SK-N-SH treated with all-trans-retinoic acid at 6 μM for 48 hours (cell line): ENCODE results near the gene RAD23A.

Experiments used
- BACH2 ChIP-seq: fragments of 250-450 bp; sonication (Bioruptor Pico); IDR thresholded peaks from 2 replicates; pipeline ENCODE4 v1.9.0; 2021; ENCODE audit warnings: mild to moderate bottlenecking, borderline replicate concordance
- CSDC2 ChIP-seq: fragments of 250-450 bp; sonication (Bioruptor Pico); IDR thresholded peaks from 2 replicates; pipeline ENCODE4 v1.5.0; 2020; ENCODE audit warnings: mild to moderate bottlenecking, moderate library complexity
- GLIS3 ChIP-seq: fragments of 250-450 bp; sonication (Bioruptor Pico); IDR thresholded peaks from 2 replicates; pipeline ENCODE4 v1.5.0; 2020; ENCODE audit warnings: mild to moderate bottlenecking, moderate library complexity
- OSR1 ChIP-seq: fragments of 250-450 bp; sonication (Bioruptor Pico); IDR thresholded peaks from 2 replicates; pipeline ENCODE4 v1.8.0; 2022; ENCODE audit warnings: moderate library complexity, mild to moderate bottlenecking, inconsistent platforms
- PPARA ChIP-seq: fragments of 250-450 bp; sonication (Bioruptor Pico); IDR thresholded peaks from 2 replicates; pipeline ENCODE4 v1.5.0; 2020; ENCODE audit warnings: mild to moderate bottlenecking, borderline replicate concordance
- TOX ChIP-seq: fragments of 250-450 bp; sonication (Bioruptor Pico); IDR thresholded peaks from 2 replicates; pipeline ENCODE4 v1.8.0; 2021; ENCODE audit warnings: mild to moderate bottlenecking, moderate library complexity, borderline replicate concordance
- ZFP3 ChIP-seq: fragments of 250-450 bp; sonication (Bioruptor Pico); IDR thresholded peaks from 2 replicates; pipeline ENCODE4 v1.5.0; 2020; ENCODE audit warnings: mild to moderate bottlenecking, moderate library complexity
- ZFP30 ChIP-seq: fragments of 450-650 bp; formaldehyde crosslinking; IDR thresholded peaks from 2 replicates; pipeline ENCODE4 v1.5.0; 2022; ENCODE audit warnings: mild to moderate bottlenecking, moderate library complexity
- ZNF565 ChIP-seq: fragments of 450-650 bp; formaldehyde crosslinking; conservative IDR thresholded peaks from 2 replicates; pipeline ENCODE4 v1.5.0; 2020; ENCODE audit warnings: low read depth, mild to moderate bottlenecking, moderate library complexity
- ZNF70 ChIP-seq: fragments of 450-650 bp; formaldehyde crosslinking; IDR thresholded peaks from 2 replicates; pipeline ENCODE4 v1.5.0; 2020; ENCODE audit warnings: mild to moderate bottlenecking, moderate library complexity
- TF ChIP-seq, protein P1 (sequence below): fragments of 250-450 bp; sonication (Bioruptor Pico); IDR thresholded peaks from 2 replicates; pipeline ENCODE4 v1.8.0; 2020; ENCODE audit warnings: mild to moderate bottlenecking, moderate library complexity, borderline replicate concordance
- TF ChIP-seq, protein P2 (sequence below): fragments of 250-450 bp; sonication (Bioruptor Pico); IDR thresholded peaks from 2 replicates; pipeline ENCODE4 v1.5.1; 2020; ENCODE audit warnings: low read depth, mild to moderate bottlenecking, moderate library complexity
- TF ChIP-seq, protein P3 (sequence below): fragments of 250-450 bp; sonication (Bioruptor Pico); IDR thresholded peaks from 2 replicates; pipeline ENCODE4 v1.8.0; 2021; ENCODE audit warnings: low read depth, mild to moderate bottlenecking, moderate library complexity, borderline replicate concordance

DNA sequence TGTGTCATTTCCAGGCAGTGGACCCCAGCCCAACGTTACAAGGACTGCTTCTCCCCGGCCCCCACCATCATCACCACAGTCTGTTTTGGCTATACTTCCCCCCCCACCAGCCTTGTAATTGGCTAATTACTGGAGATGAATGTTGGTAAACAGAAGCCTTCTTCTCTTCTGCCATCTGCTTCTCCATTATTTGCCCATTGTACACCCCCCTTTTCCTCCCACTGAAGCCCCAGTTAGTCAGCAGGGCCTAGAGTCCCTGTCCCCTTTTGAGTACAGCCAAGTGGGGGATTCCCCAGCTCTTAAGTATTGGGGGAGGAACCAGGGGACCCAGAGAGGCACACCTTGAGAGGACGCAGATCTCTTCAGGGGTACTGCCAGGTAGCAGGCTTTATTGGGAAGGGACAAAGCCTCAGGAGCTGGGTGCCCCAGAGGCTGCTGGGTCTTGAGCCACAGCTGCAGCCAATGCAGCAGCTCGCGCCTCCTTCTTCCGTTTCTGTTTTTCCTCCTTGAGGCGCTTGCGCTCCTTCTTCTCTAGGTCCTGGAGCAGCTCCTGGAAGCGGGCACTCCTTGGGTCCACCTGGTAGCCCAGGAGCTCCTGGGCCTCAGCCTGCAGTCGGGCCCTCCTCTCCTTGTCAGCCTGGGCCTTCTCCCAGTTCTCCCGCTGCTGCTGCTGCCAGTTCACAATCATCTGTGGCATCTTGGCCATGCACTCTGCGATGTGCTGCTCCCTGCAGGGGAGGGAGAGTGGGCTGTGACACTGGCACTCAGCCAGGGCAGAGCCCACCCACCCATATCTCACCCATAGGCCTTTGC is 8.3 kb downstream of the RAD23A start:
- TF ChIP-seq ZNF565 (CRISPR knock-in tag) (no peak), GLIS3 (no peak), ZFP3 (CRISPR knock-in tag) (no peak), TOX (CRISPR knock-in tag) (no peak), BACH2 (CRISPR knock-in tag) (no peak), CSDC2 (no peak), ZNF70 (CRISPR knock-in tag) (no peak), ZFP30 (CRISPR knock-in tag) (no peak), OSR1 (CRISPR knock-in tag) (no peak), PPARA (CRISPR knock-in tag) (no peak)
- TF ChIP-seq, protein P1, sequence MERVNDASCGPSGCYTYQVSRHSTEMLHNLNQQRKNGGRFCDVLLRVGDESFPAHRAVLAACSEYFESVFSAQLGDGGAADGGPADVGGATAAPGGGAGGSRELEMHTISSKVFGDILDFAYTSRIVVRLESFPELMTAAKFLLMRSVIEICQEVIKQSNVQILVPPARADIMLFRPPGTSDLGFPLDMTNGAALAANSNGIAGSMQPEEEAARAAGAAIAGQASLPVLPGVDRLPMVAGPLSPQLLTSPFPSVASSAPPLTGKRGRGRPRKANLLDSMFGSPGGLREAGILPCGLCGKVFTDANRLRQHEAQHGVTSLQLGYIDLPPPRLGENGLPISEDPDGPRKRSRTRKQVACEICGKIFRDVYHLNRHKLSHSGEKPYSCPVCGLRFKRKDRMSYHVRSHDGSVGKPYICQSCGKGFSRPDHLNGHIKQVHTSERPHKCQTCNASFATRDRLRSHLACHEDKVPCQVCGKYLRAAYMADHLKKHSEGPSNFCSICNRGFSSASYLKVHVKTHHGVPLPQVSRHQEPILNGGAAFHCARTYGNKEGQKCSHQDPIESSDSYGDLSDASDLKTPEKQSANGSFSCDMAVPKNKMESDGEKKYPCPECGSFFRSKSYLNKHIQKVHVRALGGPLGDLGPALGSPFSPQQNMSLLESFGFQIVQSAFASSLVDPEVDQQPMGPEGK (CRISPR knock-in tag), result no peak
- TF ChIP-seq, protein P2, sequence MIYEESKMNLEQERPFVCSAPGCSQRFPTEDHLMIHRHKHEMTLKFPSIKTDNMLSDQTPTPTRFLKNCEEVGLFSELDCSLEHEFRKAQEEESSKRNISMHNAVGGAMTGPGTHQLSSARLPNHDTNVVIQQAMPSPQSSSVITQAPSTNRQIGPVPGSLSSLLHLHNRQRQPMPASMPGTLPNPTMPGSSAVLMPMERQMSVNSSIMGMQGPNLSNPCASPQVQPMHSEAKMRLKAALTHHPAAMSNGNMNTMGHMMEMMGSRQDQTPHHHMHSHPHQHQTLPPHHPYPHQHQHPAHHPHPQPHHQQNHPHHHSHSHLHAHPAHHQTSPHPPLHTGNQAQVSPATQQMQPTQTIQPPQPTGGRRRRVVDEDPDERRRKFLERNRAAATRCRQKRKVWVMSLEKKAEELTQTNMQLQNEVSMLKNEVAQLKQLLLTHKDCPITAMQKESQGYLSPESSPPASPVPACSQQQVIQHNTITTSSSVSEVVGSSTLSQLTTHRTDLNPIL (CRISPR knock-in tag), result no peak
- TF ChIP-seq, protein P3, sequence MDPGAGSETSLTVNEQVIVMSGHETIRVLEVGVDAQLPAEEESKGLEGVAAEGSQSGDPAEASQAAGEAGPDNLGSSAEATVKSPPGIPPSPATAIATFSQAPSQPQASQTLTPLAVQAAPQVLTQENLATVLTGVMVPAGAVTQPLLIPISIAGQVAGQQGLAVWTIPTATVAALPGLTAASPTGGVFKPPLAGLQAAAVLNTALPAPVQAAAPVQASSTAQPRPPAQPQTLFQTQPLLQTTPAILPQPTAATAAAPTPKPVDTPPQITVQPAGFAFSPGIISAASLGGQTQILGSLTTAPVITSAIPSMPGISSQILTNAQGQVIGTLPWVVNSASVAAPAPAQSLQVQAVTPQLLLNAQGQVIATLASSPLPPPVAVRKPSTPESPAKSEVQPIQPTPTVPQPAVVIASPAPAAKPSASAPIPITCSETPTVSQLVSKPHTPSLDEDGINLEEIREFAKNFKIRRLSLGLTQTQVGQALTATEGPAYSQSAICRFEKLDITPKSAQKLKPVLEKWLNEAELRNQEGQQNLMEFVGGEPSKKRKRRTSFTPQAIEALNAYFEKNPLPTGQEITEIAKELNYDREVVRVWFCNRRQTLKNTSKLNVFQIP (CRISPR knock-in tag), result no peak
